Right lobe of liver (tissue), 6 donors: ENCODE results near the gene TENM4. TPM values are rescaled to one million over a fixed set of nuclear protein-coding genes. Genes with fewer than 3 reads are reported as not detected.

Experiments used
- ATAC-seq, 4 donors: fragments of 200-7000 bp; cut with Tn5 transposase; one replicate each; pipeline ENCODE4 v1.9.1; 2020; ENCODE audit warnings: mild to moderate bottlenecking in 4 of 4, moderate library complexity in 4 of 4
- DNase-seq, 3 donors: peaks; one replicate each; pipeline ENCODE4 v3.0.0-alpha.2; 2020
- H3K27ac ChIP-seq, 3 donors: fragments of 200-600 bp; one replicate each; pipeline ENCODE4 v1.8.0; 2022
- H3K27me3 ChIP-seq, 2 donors: fragments of 200-600 bp; one replicate each; pipeline ENCODE4 v1.8.0; 2022
- H3K36me3 ChIP-seq, 4 donors: fragments of 200-600 bp; sonication (generic) in 1 of 4; one replicate each; pipeline versions ENCODE4 v1.5.1 to v1.8.0; 2017 to 2022; ENCODE audit warnings: control low read depth in 1 of 4
- H3K4me1 ChIP-seq, 4 donors: fragments of 200-600 bp; sonication (generic) in 1 of 4; one replicate each; pipeline versions ENCODE4 v1.5.1 to v1.8.0; 2017 to 2022; ENCODE audit warnings: control low read depth in 1 of 4
- H3K4me3 ChIP-seq, 3 donors: fragments of 200-600 bp; one replicate each; pipeline ENCODE4 v1.8.0; 2022
- H3K9me3 ChIP-seq, 4 donors: fragments of 200-600 bp; sonication (generic) in 1 of 4; one replicate each; pipeline versions ENCODE4 v1.5.1 to v1.8.0; 2017 to 2022; ENCODE audit warnings: control low read depth in 1 of 4
- CTCF ChIP-seq, 4 donors: fragments of 200-600 bp in 3 of 4; fragments of 450-650 bp in 1 of 4; IDR thresholded peaks; one replicate each; pipeline versions ENCODE4 v1.5.1 to v1.8.0; 2016 to 2022; ENCODE audit warnings: antibody characterized with exemption in 4 of 4, mild to moderate bottlenecking in 2 of 4
- POLR2A ChIP-seq: fragments of 450-650 bp; IDR thresholded peaks from one replicate; pipeline ENCODE4 v1.6.1; 2017; ENCODE audit warnings: antibody characterized with exemption, mild to moderate bottlenecking
- WGBS: methylation state at CpG from one replicate; pipeline ENCODE4 v1.1.6; 2018; ENCODE audit warnings: low coverage, low lambda C conversion rate; ENCODE audit not compliant: insufficient coverage; ENCODE audit errors: missing lambda C conversion rate; 5-methylcytosine and 5-hydroxymethylcytosine counted together
- intact Hi-C, 2 donors: fragments of 100-400 bp; cut with DNase I; formaldehyde crosslinking; loops; one replicate each; pipeline versions ENCODE4 v1.11.2 to v1.14.1; 2022
- total RNA-seq, 6 experiments: library from RNA; depleted of rRNA in 2 of 6; stranded (reverse); fragments of >200 nt in 2 of 6; fragmentation: NEBNext Ultra II Directional in 3 of 6; extraction: Animal tissue kit (Norgen Biotek cat#: 25700) in 3 of 6; gene quantifications; one replicate each; pipeline versions ENCODE4 v1.1.0 to v1.2.4, GENCODE V29; 2016 to 2023
- donor health status: DM: no; HTN: yes; CAD: no.
- donor health status: DM: no; HTN: no; CAD: no.
- donor health status: DM: no; HTN: no; CAD: no.
- donor health status: DM: no; HTN: yes; CAD: no.
- donor health status: DM: no; HTN: yes; CAD: no.

The TENM4 gene
- total RNA-seq, 6 experiments from 2014 or later: 0.04 to 0.58 (median 0.14) TPM; not detected in 2

DNA sequence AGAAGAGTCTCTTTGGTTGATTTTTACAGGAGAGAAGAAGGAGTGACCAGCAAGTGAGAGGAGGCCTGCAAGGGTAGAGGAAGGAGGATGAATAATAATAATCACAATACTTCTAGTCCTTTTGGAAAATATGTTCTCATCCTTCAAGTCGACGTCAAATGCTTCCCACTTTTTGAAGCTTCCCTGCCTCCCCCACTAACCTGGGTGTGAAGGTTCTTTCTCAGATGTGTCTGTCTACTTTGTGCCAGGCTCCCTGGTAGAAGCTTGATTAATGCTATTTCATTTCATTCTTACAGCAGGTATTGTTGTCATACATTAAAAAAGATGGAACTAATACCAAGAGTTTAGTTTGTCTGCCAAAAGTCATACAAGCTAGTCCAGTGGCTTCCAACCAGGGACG is 17.1 kb downstream of the TENM4 start:
- Histone ChIP-seq H3K4me3 (no peak overlapping the region), H3K27me3 (no peaks in the 10 kb centered on the region), H3K9me3 (no peaks in the 10 kb centered on the region), H3K4me1 (no peaks in the 10 kb centered on the region), H3K27ac (no peak overlapping the region), H3K36me3 (no peaks in the 10 kb centered on the region)
- intact Hi-C loops: no loop called here
- ATAC-seq (no peak), DNase-seq (no peak)
- 58% methylated on average over 3 of the region's 3 CpGs for WGBS
- TF ChIP-seq CTCF (IDR thresholded peaks at IDR 0.05): no peak
- TF ChIP-seq POLR2A: no peak

DNA sequence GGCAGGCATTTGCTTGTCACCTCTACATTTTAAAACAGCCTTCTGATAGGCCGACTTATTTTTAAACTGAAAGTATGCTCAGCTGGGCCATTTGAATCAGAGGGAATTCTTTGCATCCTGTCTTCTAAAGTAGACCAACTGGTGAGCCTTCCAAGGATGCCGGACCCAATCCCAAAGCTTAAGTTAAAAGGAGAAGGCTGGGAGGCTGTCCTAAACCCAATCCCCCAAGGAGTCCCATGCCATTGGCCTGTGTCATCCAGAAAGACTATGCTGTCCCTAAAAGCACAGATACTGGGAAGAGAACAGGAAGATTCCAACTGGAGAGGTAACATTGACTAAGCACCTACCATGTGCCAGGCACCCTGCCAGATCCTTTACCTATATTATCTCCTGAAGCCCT is 18.0 kb downstream of the TENM4 start:
- H3K9me3 ChIP-seq: no peaks in the 10 kb centered on the region
- no peaks in the 10 kb centered on the region for H3K27me3 ChIP-seq
- H3K4me1 ChIP-seq: no peaks in the 10 kb centered on the region
- no peak overlapping the region for H3K4me3 ChIP-seq
- H3K36me3 ChIP-seq: no peaks in the 10 kb centered on the region
- DNase-seq (no peak), ATAC-seq (no peak)
- intact Hi-C loops: no loop called here
- no peak overlapping the region for H3K27ac ChIP-seq
- WGBS: 71% methylated on average over 2 of the region's 2 CpGs
- no peak for TF ChIP-seq CTCF (IDR thresholded peaks at IDR 0.05)
- TF ChIP-seq POLR2A: no peak

- TF ChIP-seq CTCF (IDR thresholded peaks at IDR 0.05) (no peak), POLR2A (no peak)
These were observed 19.0 kb downstream of the TENM4 start for GRCh38 chr11:79421820-79422219.

GRCh38 chr11:79419120-79419519 is 21.7 kb downstream of the TENM4 start:
- Histone ChIP-seq H3K27ac (no peak overlapping the region), H3K9me3 (no peaks in the 10 kb centered on the region), H3K36me3 (no peaks in the 10 kb centered on the region), H3K4me1 (no peaks in the 10 kb centered on the region), H3K27me3 (no peaks in the 10 kb centered on the region), H3K4me3 (no peak overlapping the region)
- DNase-seq: no peak
- TF ChIP-seq CTCF (IDR thresholded peaks at IDR 0.05): no peak
- no peak for TF ChIP-seq POLR2A
- intact Hi-C loops: no loop called here
- 80% methylated on average over 3 of the region's 5 CpGs for WGBS
- ATAC-seq: no peak

More at GRCh38 chr11:79421820-79422219, 19.0 kb downstream of the TENM4 start:
- no peaks in the 10 kb centered on the region for H3K4me1 ChIP-seq
- no peaks in the 10 kb centered on the region for H3K27me3 ChIP-seq
- H3K9me3 ChIP-seq: no peaks in the 10 kb centered on the region
- ATAC-seq (no peak), DNase-seq (no peak)
- intact Hi-C loops: no loop called here
- 71% methylated on average over 4 of the region's 4 CpGs for WGBS
- H3K4me3 ChIP-seq: no peak overlapping the region
- no peaks in the 10 kb centered on the region for H3K36me3 ChIP-seq
- H3K27ac ChIP-seq: no peak overlapping the region

GRCh38 chr11:79418241-79418640 is 22.6 kb downstream of the TENM4 start:
- ATAC-seq (no peak), DNase-seq (no peak)
- no peak for TF ChIP-seq POLR2A
- no peak for TF ChIP-seq CTCF (IDR thresholded peaks at IDR 0.05)
- no peaks in the 10 kb centered on the region for H3K9me3 ChIP-seq
- H3K4me1 ChIP-seq: no peaks in the 10 kb centered on the region
- H3K4me3 ChIP-seq: no peak overlapping the region
- 50% methylated on average over 1 of the region's 1 CpG for WGBS
- H3K27ac ChIP-seq: no peak overlapping the region
- intact Hi-C loops: no loop called here
- no peaks in the 10 kb centered on the region for H3K27me3 ChIP-seq
- no peaks in the 10 kb centered on the region for H3K36me3 ChIP-seq
